SH-SY5Y (cell line): ENCODE data around the gene KRT15.

Source experiments
- GATA2 ChIP-seq: IDR thresholded peaks from 2 replicates; pipeline ENCODE4 v1.6.1; 2011; ENCODE audit warnings: mild to moderate bottlenecking, low read depth, low read length
- GATA3 ChIP-seq: IDR thresholded peaks from 2 replicates; pipeline ENCODE4 v1.6.1; 2011; ENCODE audit warnings: low read depth, mild to moderate bottlenecking, low read length, moderate library complexity

GRCh38 chr17:41464682-41465081 is 54.0 kb downstream of the KRT15 start:
- TF ChIP-seq GATA2 (no peak), GATA3 (no peak)
